CD14-positive monocyte (primary cell): ENCODE data around the gene ANKRD26. TPM values are rescaled to one million over a fixed set of nuclear protein-coding genes. Genes with fewer than 3 reads are reported as not detected.

Experiments
- DNase-seq, 3 donors: peaks; one replicate each; pipeline ENCODE4 v3.0.0-alpha.2; 2011 to 2022
- H2AFZ ChIP-seq: 2 replicates; pipeline ENCODE4 v1.6.0; 2012; ENCODE audit warnings: mild to moderate bottlenecking, low read depth, low read length, inconsistent platforms; ENCODE audit not compliant: insufficient read depth, poor library complexity, severe bottlenecking
- H3K27ac ChIP-seq, 2 donors: 1 replicate in 1 of 2; 2 replicates in 1 of 2; pipeline ENCODE4 v1.5.1; 2012 to 2013; ENCODE audit warnings: low read length in 2 of 2, control low read depth in 1 of 2, inconsistent platforms in 1 of 2, low read depth in 1 of 2, mild to moderate bottlenecking in 1 of 2
- H3K27me3 ChIP-seq, 2 donors: one replicate each; pipeline versions ENCODE4 v1.6.0 to v1.6.1; 2011 to 2013; ENCODE audit warnings: low read length in 2 of 2; ENCODE audit not compliant: control insufficient read depth in 2 of 2, insufficient read depth in 2 of 2
- H3K36me3 ChIP-seq, 2 donors: replicated peaks in 1 of 2; 1 replicate in 1 of 2; 2 replicates in 1 of 2; pipeline versions ENCODE4 v1.5.1 to v1.6.1; 2012 to 2013; ENCODE audit warnings: low read length in 2 of 2, control low read depth in 1 of 2, inconsistent platforms in 1 of 2, mild to moderate bottlenecking in 1 of 2; ENCODE audit not compliant: insufficient read depth in 2 of 2, control insufficient read depth in 1 of 2
- H3K4me1 ChIP-seq, 2 donors: 1 replicate in 1 of 2; 2 replicates in 1 of 2; pipeline versions ENCODE4 v1.5.1 to v1.6.1; 2012 to 2013; ENCODE audit warnings: low read length in 2 of 2, control low read depth in 1 of 2, inconsistent platforms in 1 of 2, mild to moderate bottlenecking in 1 of 2, moderate library complexity in 1 of 2; ENCODE audit not compliant: insufficient read depth in 2 of 2, control insufficient read depth in 1 of 2
- H3K4me2 ChIP-seq: replicated peaks from 2 replicates; pipeline ENCODE3; 2012; ENCODE audit warnings: low read length, moderate library complexity, mild to moderate bottlenecking; ENCODE audit not compliant: poor library complexity, severe bottlenecking; ENCODE audit errors: extremely low read depth
- H3K4me3 ChIP-seq, 3 experiments: fragments of 200-600 bp in 1 of 3; sonication (generic) in 1 of 3; replicated peaks in 1 of 3; 1 replicate in 2 of 3; 2 replicates in 1 of 3; pipeline ENCODE4 v1.5.1; 2011 to 2013; ENCODE audit warnings: low read length in 3 of 3, mild to moderate bottlenecking in 3 of 3, control low read depth in 2 of 3, low read depth in 2 of 3, inconsistent platforms in 1 of 3, moderate library complexity in 1 of 3
- H3K79me2 ChIP-seq: 2 replicates; pipeline ENCODE4 v1.6.0; 2012; ENCODE audit warnings: mild to moderate bottlenecking, control low read depth, inconsistent platforms, low read length, moderate library complexity; ENCODE audit not compliant: insufficient read depth
- H3K9ac ChIP-seq: 2 replicates; pipeline ENCODE4 v1.6.0; 2017; ENCODE audit warnings: low read length, mild to moderate bottlenecking; ENCODE audit not compliant: insufficient read depth, poor library complexity, severe bottlenecking
- H3K9me3 ChIP-seq, 2 donors: replicated peaks in 1 of 2; 1 replicate in 1 of 2; 2 replicates in 1 of 2; pipeline versions ENCODE4 v1.5.1 to v1.6.1; 2012 to 2013; ENCODE audit warnings: low read length in 2 of 2, control low read depth in 1 of 2; ENCODE audit not compliant: control insufficient read depth in 1 of 2, insufficient read depth in 1 of 2
- H4K20me1 ChIP-seq: 2 replicates; pipeline ENCODE4 v1.6.0; 2012; ENCODE audit warnings: mild to moderate bottlenecking, low read length, control low read depth, moderate library complexity; ENCODE audit not compliant: insufficient read depth
- H3K27ac Mint-ChIP-seq, 7 donors: one replicate each; pipeline ENCODE4 v1.8.0; 2020; ENCODE audit warnings: mild to moderate bottlenecking in 7 of 7, mixed read lengths in 7 of 7, moderate library complexity in 6 of 7, inconsistent platforms in 2 of 7
- H3K27me3 Mint-ChIP-seq, 3 donors: one replicate each; pipeline ENCODE4 v1.8.0; 2021 to 2022; ENCODE audit warnings: low read depth in 3 of 3, mild to moderate bottlenecking in 3 of 3, mixed read lengths in 3 of 3, moderate library complexity in 3 of 3, inconsistent platforms in 1 of 3
- H3K36me3 Mint-ChIP-seq, 2 donors: one replicate each; pipeline ENCODE4 v1.8.0; 2020; ENCODE audit warnings: mixed read lengths in 2 of 2, inconsistent platforms in 1 of 2, mild to moderate bottlenecking in 1 of 2
- H3K4me1 Mint-ChIP-seq: one replicate; pipeline ENCODE4 v1.8.0; 2020; ENCODE audit warnings: mild to moderate bottlenecking, mixed read lengths
- H3K4me3 Mint-ChIP-seq, 2 donors: one replicate each; pipeline ENCODE4 v1.8.0; 2020; ENCODE audit warnings: mild to moderate bottlenecking in 2 of 2, mixed read lengths in 2 of 2, moderate library complexity in 1 of 2
- H3K9me3 Mint-ChIP-seq, 7 donors: one replicate each; pipeline ENCODE4 v1.8.0; 2020 to 2022; ENCODE audit warnings: mixed read lengths in 7 of 7, mild to moderate bottlenecking in 6 of 7, moderate library complexity in 6 of 7, inconsistent platforms in 2 of 7
- WGBS: methylation state at CpG from one replicate; pipeline ENCODE4 v1.1.5; 2013; ENCODE audit warnings: missing lambda C conversion rate; ENCODE audit not compliant: insufficient coverage; 5-methylcytosine and 5-hydroxymethylcytosine counted together
- intact Hi-C, 2 donors: fragments of 100-400 bp; cut with micrococcal nuclease; formaldehyde crosslinking; loops; one replicate each; pipeline versions ENCODE4 v1.15.0 to v1.15.1; 2023
- polyA plus RNA-seq, 3 donors: library from polyadenylated mRNA; depleted of rRNA in 1 of 3; unstranded in 2 of 3; stranded (reverse) in 1 of 3; fragments of 300-500 nt in 2 of 3; fragments of >200 nt in 1 of 3; fragmentation: Illumina TruSeq in 2 of 3; gene quantifications; 1 replicate in 2 of 3; 2 replicates in 1 of 3; pipeline ENCODE4 v1.2.3, GENCODE V29; 2012 to 2021
- TF ChIP-seq, protein P1 (sequence below): fragments of 200-600 bp; IDR thresholded peaks from one replicate; pipeline ENCODE4 v1.8.0; 2022; ENCODE audit warnings: antibody characterized with exemption, mild to moderate bottlenecking

Gene ANKRD26
- polyA plus RNA-seq, 3 donors: 0.36 to 0.73 (median 0.36) TPM

DNA sequence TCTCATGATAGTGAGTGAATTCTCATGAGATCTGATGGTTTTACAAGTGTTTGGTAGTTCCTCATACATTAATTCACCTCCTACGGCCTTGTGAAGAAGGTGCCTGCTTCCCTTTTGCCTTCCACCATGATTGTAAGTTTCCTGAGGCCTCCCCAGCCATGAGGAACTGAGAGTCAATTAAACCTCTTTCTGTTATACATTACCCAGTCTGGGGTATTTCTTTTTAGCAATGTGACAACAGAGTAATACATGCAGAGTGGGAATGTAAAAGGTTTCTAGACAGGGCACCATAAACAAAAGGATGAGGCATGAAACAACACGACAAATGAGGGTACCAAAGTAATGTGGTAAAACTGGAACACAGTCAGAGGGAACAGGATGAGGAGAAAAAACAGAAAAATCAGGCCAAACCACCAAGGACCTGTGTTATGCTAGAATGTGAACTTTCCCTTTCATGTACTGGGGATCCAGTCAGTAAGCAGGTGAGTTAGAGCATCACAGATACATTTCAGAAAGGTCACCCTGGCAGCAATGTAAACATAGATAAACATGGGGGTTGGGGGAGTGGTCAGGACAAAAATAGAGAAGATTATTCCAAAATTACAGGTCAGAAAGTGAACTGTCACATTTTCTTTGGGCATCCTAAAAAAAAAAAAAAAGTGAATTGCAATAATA lies 31.9 kb downstream of the ANKRD26 start:
- peaks cover 54 to 69% of the 10 kb centered on the region in 2 donors for H3K36me3 Mint-ChIP-seq
- no peak overlapping the region for H3K4me2 ChIP-seq
- no peak overlapping the region for H2AFZ ChIP-seq
- peaks cover 22 to 56% of the 10 kb centered on the region in 2 donors for H3K36me3 ChIP-seq
- intact Hi-C loops: no loop called here
- H3K4me3 ChIP-seq: no peak overlapping the region
- peaks cover 4 to 22% (median 15%) of the 10 kb centered on the region in 7 donors for H3K9me3 Mint-ChIP-seq
- no peaks in the 10 kb centered on the region for H4K20me1 ChIP-seq
- no peaks in the 10 kb centered on the region for H3K4me1 Mint-ChIP-seq
- H3K27me3 ChIP-seq: no peaks in the 10 kb centered on the region
- no peak overlapping the region for H3K9ac ChIP-seq
- DNase-seq: no peak
- TF ChIP-seq, protein P1, sequence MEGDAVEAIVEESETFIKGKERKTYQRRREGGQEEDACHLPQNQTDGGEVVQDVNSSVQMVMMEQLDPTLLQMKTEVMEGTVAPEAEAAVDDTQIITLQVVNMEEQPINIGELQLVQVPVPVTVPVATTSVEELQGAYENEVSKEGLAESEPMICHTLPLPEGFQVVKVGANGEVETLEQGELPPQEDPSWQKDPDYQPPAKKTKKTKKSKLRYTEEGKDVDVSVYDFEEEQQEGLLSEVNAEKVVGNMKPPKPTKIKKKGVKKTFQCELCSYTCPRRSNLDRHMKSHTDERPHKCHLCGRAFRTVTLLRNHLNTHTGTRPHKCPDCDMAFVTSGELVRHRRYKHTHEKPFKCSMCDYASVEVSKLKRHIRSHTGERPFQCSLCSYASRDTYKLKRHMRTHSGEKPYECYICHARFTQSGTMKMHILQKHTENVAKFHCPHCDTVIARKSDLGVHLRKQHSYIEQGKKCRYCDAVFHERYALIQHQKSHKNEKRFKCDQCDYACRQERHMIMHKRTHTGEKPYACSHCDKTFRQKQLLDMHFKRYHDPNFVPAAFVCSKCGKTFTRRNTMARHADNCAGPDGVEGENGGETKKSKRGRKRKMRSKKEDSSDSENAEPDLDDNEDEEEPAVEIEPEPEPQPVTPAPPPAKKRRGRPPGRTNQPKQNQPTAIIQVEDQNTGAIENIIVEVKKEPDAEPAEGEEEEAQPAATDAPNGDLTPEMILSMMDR: no peak
- H3K27me3 Mint-ChIP-seq: peaks cover 0 to 2% (median 0%) of the 10 kb centered on the region in 3 donors
- H3K9me3 ChIP-seq: peaks cover 17 to 20% of the 10 kb centered on the region in 2 donors
- WGBS: 100% methylated on average over 1 of the region's 2 CpGs
- H3K4me1 ChIP-seq: no peaks in the 10 kb centered on the region
- H3K4me3 Mint-ChIP-seq: no peak overlapping the region
- H3K27ac ChIP-seq: no peak overlapping the region
- no peak overlapping the region for H3K27ac Mint-ChIP-seq
- H3K79me2 ChIP-seq: no peaks in the 10 kb centered on the region

DNA sequence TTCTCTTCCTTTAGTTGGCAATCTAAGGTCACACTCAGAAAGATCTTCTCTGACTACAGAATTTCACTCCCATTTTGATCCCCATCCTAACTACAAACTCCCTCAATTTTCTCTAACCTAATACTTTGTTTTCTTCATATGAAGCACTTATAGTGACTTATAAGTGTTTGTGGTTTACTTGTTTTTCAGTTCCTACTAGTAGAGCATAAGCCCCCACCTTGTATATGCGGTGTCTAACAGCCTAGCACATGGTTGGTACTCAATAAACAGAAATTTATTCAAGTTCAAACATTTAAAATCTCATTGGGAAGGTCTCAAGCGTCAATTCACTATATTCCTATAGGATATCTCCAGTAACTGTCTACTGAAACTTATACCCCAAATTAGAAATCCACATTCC lies 35.2 kb downstream of the ANKRD26 start:
- no peaks in the 10 kb centered on the region for H3K79me2 ChIP-seq
- no peaks in the 10 kb centered on the region for H3K27me3 ChIP-seq
- H3K36me3 ChIP-seq: peaks cover 11 to 61% of the 10 kb centered on the region in 2 donors
- H2AFZ ChIP-seq: no peak overlapping the region
- peaks cover 0 to 15% (median 5%) of the 10 kb centered on the region in 7 donors for H3K9me3 Mint-ChIP-seq
- H3K36me3 Mint-ChIP-seq: peaks cover 52 to 58% of the 10 kb centered on the region in 2 donors
- H3K4me3 Mint-ChIP-seq: no peak overlapping the region
- H3K27ac ChIP-seq: no peak overlapping the region
- H3K4me1 Mint-ChIP-seq: no peaks in the 10 kb centered on the region
- H3K4me3 ChIP-seq: no peak overlapping the region
- H3K4me2 ChIP-seq: no peak overlapping the region
- H4K20me1 ChIP-seq: no peaks in the 10 kb centered on the region
- TF ChIP-seq, protein P1: no peak
- intact Hi-C loops: no loop called here
- no peak overlapping the region for H3K9ac ChIP-seq
- WGBS: 100% methylated on average over 1 of the region's 2 CpGs
- H3K27me3 Mint-ChIP-seq: peaks cover 0 to 2% (median 0%) of the 10 kb centered on the region in 3 donors
- no peak overlapping the region for H3K27ac Mint-ChIP-seq
- no peak for DNase-seq
- H3K9me3 ChIP-seq: peaks cover 3 to 8% of the 10 kb centered on the region in 2 donors
- no peaks in the 10 kb centered on the region for H3K4me1 ChIP-seq
